ENCODE measurements around the gene RSPO1. TPM values are rescaled to one million over a fixed set of nuclear protein-coding genes. Genes with fewer than 3 reads are reported as not detected.
A peak's percentile ranks its signal among the peaks of the same experiment; 100 is the strongest.

RSPO1 gene
- total and polyA plus RNA-seq, 7 donors, result 0.41 to 2.2 (median 0.82) TPM

DNA sequence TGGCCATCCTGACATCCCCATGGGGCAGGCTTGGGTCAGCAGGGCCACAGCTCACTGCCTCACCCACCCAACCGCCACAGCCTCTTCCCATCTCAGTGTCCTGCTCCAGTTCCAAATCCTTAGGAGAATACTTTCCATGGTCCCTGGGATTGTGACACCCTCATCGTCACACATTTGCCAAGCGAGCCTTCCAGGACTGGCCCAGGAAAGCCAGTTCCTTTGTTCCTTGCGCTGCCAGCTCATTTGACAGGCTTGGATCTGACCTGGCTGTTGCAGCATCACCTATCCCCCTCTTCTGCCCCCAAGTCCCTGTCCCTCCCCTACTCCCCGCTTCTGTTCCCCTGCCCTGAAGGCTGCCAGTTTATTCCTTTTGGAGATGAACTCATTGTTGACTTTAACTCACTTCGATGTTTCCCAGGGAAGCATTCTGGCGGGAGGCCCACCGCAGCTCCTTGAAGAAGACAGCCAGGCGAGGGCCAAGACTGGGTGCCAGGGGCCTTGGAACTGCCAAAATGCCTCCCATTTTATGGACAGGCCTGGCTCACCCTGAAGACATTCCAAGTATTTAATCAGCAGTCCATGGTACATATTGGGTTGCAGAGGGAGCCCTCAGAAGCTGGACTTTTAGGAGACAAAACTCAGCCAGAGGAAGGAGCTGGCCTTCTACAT lies 28.8 kb downstream of the RSPO1 start:
- intact Hi-C loops (cut with DNase I), result loop anchor here (2.0 kb wide), 1 partner anchor 71 kb away; no protein-coding TSS in a partner anchor
- 83 to 84% methylated on average over 9 of the region's 9 CpGs for WGBS, 2 donors
- no peaks in the 10 kb centered on the region for H3K9me3 ChIP-seq
- H3K4me3 ChIP-seq, result no peak overlapping the region
- peak in 2 of 4 donors; percentile 73 to 75 for TF ChIP-seq POLR2AphosphoS5 (IDR thresholded peaks at IDR 0.05)
- no peak for TF ChIP-seq EP300 (IDR thresholded peaks at IDR 0.05)
- peak overlapping the region in 2 of 4 donors; percentile 39 to 43 for H3K27ac ChIP-seq
- H3K4me1 ChIP-seq, result peaks cover 0 to 48% (median 26%) of the 10 kb centered on the region in 4 donors
- no peaks in the 10 kb centered on the region for H3K36me3 ChIP-seq
- no peaks in the 10 kb centered on the region for H3K27me3 ChIP-seq
- peak; percentile 77 for DNase-seq

- H3K27me3 ChIP-seq, result no peaks in the 10 kb centered on the region
- no peak overlapping the region for H3K4me3 ChIP-seq
- 71 to 83% methylated on average over 12 of the region's 12 CpGs for WGBS, 2 donors
- TF ChIP-seq POLR2AphosphoS5 (IDR thresholded peaks at IDR 0.05) (no peak), EP300 (IDR thresholded peaks at IDR 0.05) (no peak), CTCF (IDR thresholded peaks at IDR 0.05) (no peak), POLR2A (IDR thresholded peaks at IDR 0.05) (no peak)
- H3K4me1 ChIP-seq, result peaks cover 0 to 48% (median 26%) of the 10 kb centered on the region in 4 donors
- no peak overlapping the region for H3K27ac ChIP-seq
- no peak for DNase-seq
- intact Hi-C loops (cut with DNase I), result loop anchor here (2.0 kb wide), 1 partner anchor 72 kb away; no protein-coding TSS in a partner anchor
- H3K36me3 ChIP-seq, result no peaks in the 10 kb centered on the region
- H3K9me3 ChIP-seq, result no peaks in the 10 kb centered on the region
These were observed 29.5 kb downstream of the RSPO1 start for GRCh38 chr1:37605061-37605650.

GRCh38 chr1:37602750-37603694 lies 31.7 kb downstream of the RSPO1 start:
- no peak overlapping the region for H3K4me3 ChIP-seq
- TF ChIP-seq POLR2AphosphoS5 (IDR thresholded peaks at IDR 0.05) (no peak), CTCF (IDR thresholded peaks at IDR 0.05) (peak in 3 of 4 experiments; percentile 19 to 66 (median 64))
- WGBS, 2 donors, result 21 to 35% methylated on average over 8 of the region's 8 CpGs
- peaks cover 0 to 29% (median 21%) of the 10 kb centered on the region in 4 donors for H3K4me1 ChIP-seq
- no peaks in the 10 kb centered on the region for H3K27me3 ChIP-seq
- intact Hi-C loops (cut with DNase I), result loop anchor here (1.0 kb wide), 1 partner anchor 79 kb away; no protein-coding TSS in a partner anchor
- no peak overlapping the region for H3K27ac ChIP-seq
- no peaks in the 10 kb centered on the region for H3K36me3 ChIP-seq
- no peak for DNase-seq
- H3K9me3 ChIP-seq, result no peaks in the 10 kb centered on the region

DNA sequence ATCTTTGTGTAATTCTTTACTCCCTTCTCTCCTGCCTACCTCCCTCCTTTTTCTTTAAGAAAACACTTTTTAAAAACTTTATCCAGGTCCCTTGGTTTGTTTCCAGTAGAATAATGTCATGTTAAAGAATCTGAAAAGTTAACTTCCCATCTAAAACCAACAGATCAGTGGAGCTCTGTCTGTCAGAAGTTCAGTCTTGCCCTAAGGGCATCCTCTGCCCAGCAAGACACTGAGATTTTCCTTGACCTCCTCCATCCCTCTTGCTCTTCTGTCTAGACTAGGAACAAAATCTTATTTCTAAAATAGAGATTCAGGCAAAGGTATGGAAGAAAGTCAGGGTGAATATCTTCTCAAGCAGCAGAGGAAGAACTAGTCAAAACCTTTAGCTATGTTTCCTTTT lies 33.3 kb downstream of the RSPO1 start:
- Histone ChIP-seq H3K9me3 (no peaks in the 10 kb centered on the region), H3K27me3 (no peaks in the 10 kb centered on the region), H3K4me1 (peaks cover 0 to 16% (median 15%) of the 10 kb centered on the region in 4 donors), H3K27ac (no peak overlapping the region), H3K4me3 (no peak overlapping the region), H3K36me3 (no peaks in the 10 kb centered on the region)
- intact Hi-C loops (cut with DNase I), result no loop called here
- DNase-seq, result no peak
- TF ChIP-seq EP300 (IDR thresholded peaks at IDR 0.05), result no peak
- no peak for TF ChIP-seq POLR2A (IDR thresholded peaks at IDR 0.05)
- TF ChIP-seq POLR2AphosphoS5 (IDR thresholded peaks at IDR 0.05), result no peak
- no peak for TF ChIP-seq CTCF (IDR thresholded peaks at IDR 0.05)
